H1 (cell line): Measurements from ENCODE around the gene ASTN2.

Experiments used
- ATF3 ChIP-seq: IDR thresholded peaks from 2 replicates; pipeline ENCODE4 v1.6.1; 2011; ENCODE audit warnings: low read depth, mild to moderate bottlenecking, low read length; ENCODE audit not compliant: insufficient read depth
- CEBPB ChIP-seq: IDR thresholded peaks from 2 replicates; pipeline ENCODE4 v1.6.1; 2012; ENCODE audit warnings: low read depth, low read length
- FOSL1 ChIP-seq: IDR thresholded peaks from 2 replicates; pipeline ENCODE4 v1.6.1; 2011; ENCODE audit warnings: mild to moderate bottlenecking, low read depth, low read length, moderate library complexity; ENCODE audit not compliant: insufficient read depth
- HDAC2 ChIP-seq, 2 experiments: fragments of 300-600 bp in 1 of 2; sonication (generic) in 1 of 2; IDR thresholded peaks; 2 replicates each; pipeline ENCODE4 v1.6.1; 2011 to 2012; ENCODE audit warnings: low read depth in 2 of 2, low read length in 2 of 2, mild to moderate bottlenecking in 2 of 2, moderate library complexity in 2 of 2, borderline replicate concordance in 1 of 2, inconsistent platforms in 1 of 2
- JUND ChIP-seq: IDR thresholded peaks from 2 replicates; pipeline ENCODE4 v1.6.1; 2011; ENCODE audit warnings: mild to moderate bottlenecking, improper control_type of control experiment, low read length
- POLR2A ChIP-seq, 2 experiments: IDR thresholded peaks; 1 replicate in 1 of 2; 2 replicates in 1 of 2; pipeline ENCODE4 v1.6.1; 2011; ENCODE audit warnings: low read depth in 2 of 2, low read length in 2 of 2, mild to moderate bottlenecking in 2 of 2; ENCODE audit errors: control extremely low read depth in 1 of 2
- TAF1 ChIP-seq: IDR thresholded peaks from 2 replicates; pipeline ENCODE4 v1.6.1; 2011; ENCODE audit warnings: mild to moderate bottlenecking, low read depth, low read length
- YY1 ChIP-seq: IDR thresholded peaks from 2 replicates; pipeline ENCODE4 v1.6.1; 2011; ENCODE audit warnings: low read depth, mild to moderate bottlenecking, low read length
- TF ChIP-seq, protein P1 (sequence below), 3 experiments: IDR thresholded peaks; 1 replicate in 2 of 3; 2 replicates in 1 of 3; pipeline versions ENCODE4 v1.5.1 to v1.6.1; 2011; ENCODE audit warnings: low read length in 3 of 3, mild to moderate bottlenecking in 3 of 3, inconsistent platforms in 2 of 3, low read depth in 1 of 3, moderate library complexity in 1 of 3; ENCODE audit not compliant: insufficient read depth in 1 of 3; ENCODE audit errors: control extremely low read depth in 1 of 3
- TF ChIP-seq, protein P2 (sequence below): IDR thresholded peaks from 2 replicates; pipeline ENCODE4 v1.6.1; 2012; ENCODE audit warnings: low read length, inconsistent platforms
- TF ChIP-seq, protein P3 (sequence below): IDR thresholded peaks from 2 replicates; pipeline ENCODE4 v1.6.1; 2011; ENCODE audit warnings: low read length, improper control_type of control experiment

GRCh38 chr9:116417464-116417863 lies 997.4 kb downstream of the ASTN2 start:
- TF ChIP-seq, protein P1, sequence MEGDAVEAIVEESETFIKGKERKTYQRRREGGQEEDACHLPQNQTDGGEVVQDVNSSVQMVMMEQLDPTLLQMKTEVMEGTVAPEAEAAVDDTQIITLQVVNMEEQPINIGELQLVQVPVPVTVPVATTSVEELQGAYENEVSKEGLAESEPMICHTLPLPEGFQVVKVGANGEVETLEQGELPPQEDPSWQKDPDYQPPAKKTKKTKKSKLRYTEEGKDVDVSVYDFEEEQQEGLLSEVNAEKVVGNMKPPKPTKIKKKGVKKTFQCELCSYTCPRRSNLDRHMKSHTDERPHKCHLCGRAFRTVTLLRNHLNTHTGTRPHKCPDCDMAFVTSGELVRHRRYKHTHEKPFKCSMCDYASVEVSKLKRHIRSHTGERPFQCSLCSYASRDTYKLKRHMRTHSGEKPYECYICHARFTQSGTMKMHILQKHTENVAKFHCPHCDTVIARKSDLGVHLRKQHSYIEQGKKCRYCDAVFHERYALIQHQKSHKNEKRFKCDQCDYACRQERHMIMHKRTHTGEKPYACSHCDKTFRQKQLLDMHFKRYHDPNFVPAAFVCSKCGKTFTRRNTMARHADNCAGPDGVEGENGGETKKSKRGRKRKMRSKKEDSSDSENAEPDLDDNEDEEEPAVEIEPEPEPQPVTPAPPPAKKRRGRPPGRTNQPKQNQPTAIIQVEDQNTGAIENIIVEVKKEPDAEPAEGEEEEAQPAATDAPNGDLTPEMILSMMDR (IDR thresholded peaks at IDR 0.05; ENCODE audit: control extremely low read depth in 1 of 3, insufficient read depth in 1 of 3, low read depth in 1 of 3, low read length in 3 of 3): no peak
- TF ChIP-seq, protein P2, sequence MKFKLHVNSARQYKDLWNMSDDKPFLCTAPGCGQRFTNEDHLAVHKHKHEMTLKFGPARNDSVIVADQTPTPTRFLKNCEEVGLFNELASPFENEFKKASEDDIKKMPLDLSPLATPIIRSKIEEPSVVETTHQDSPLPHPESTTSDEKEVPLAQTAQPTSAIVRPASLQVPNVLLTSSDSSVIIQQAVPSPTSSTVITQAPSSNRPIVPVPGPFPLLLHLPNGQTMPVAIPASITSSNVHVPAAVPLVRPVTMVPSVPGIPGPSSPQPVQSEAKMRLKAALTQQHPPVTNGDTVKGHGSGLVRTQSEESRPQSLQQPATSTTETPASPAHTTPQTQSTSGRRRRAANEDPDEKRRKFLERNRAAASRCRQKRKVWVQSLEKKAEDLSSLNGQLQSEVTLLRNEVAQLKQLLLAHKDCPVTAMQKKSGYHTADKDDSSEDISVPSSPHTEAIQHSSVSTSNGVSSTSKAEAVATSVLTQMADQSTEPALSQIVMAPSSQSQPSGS: no peak
- TF ChIP-seq ATF3 (no peak), POLR2A (IDR thresholded peaks at IDR 0.05; ENCODE audit: control extremely low read depth in 1 of 2, low read depth in 2 of 2, low read length in 2 of 2) (no peak), CEBPB (no peak), HDAC2 (IDR thresholded peaks at IDR 0.05; ENCODE audit: borderline replicate concordance in 1 of 2, low read depth in 2 of 2, low read length in 2 of 2) (no peak), FOSL1 (no peak), JUND (no peak), YY1 (no peak), TAF1 (no peak)
- TF ChIP-seq, protein P3, sequence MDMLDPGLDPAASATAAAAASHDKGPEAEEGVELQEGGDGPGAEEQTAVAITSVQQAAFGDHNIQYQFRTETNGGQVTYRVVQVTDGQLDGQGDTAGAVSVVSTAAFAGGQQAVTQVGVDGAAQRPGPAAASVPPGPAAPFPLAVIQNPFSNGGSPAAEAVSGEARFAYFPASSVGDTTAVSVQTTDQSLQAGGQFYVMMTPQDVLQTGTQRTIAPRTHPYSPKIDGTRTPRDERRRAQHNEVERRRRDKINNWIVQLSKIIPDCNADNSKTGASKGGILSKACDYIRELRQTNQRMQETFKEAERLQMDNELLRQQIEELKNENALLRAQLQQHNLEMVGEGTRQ: no peak
